HepG2 (cell line): ENCODE measurements around the gene PRR22. TPM values are rescaled to one million over a fixed set of nuclear protein-coding genes. Genes with fewer than 3 reads are reported as not detected.

Experiments used
- HIVEP1 ChIP-seq: sonication (generic); formaldehyde crosslinking; IDR thresholded peaks from 2 replicates; pipeline ENCODE4 v1.4.0; 2020; ENCODE audit warnings: mild to moderate bottlenecking, missing genetic modification reagents
- NONO ChIP-seq, 2 experiments: fragments of 450-650 bp in 1 of 2; sonication (generic) in 1 of 2; formaldehyde crosslinking in 1 of 2; IDR thresholded peaks in 1 of 2; conservative IDR thresholded peaks in 1 of 2; 2 replicates each; pipeline versions ENCODE4 v1.6.1 to v1.8.0; 2017 to 2022; ENCODE audit warnings: mild to moderate bottlenecking in 1 of 2, missing genetic modification reagents in 1 of 2, moderate library complexity in 1 of 2
- PPARG ChIP-seq: conservative IDR thresholded peaks from 2 replicates; pipeline ENCODE4 v1.6.1; 2016; ENCODE audit warnings: missing biosample characterization, missing genetic modification reagents
- REPIN1 ChIP-seq: sonication (generic); formaldehyde crosslinking; IDR thresholded peaks from 2 replicates; pipeline ENCODE4 v1.8.0; 2022; ENCODE audit warnings: missing genetic modification reagents, low read depth, mild to moderate bottlenecking, borderline replicate concordance
- SP4 ChIP-seq: sonication (generic); formaldehyde crosslinking; IDR thresholded peaks from 2 replicates; pipeline ENCODE4 v1.8.1; 2023; ENCODE audit warnings: mild to moderate bottlenecking, missing genetic modification reagents
- SPEN ChIP-seq: sonication (generic); formaldehyde crosslinking; IDR thresholded peaks from 2 replicates; pipeline ENCODE4 v1.5.1; 2020; ENCODE audit warnings: low read depth, mild to moderate bottlenecking, missing genetic modification reagents
- ZFX ChIP-seq: sonication (generic); formaldehyde crosslinking; IDR thresholded peaks from 2 replicates; pipeline ENCODE4 v1.4.0; 2020; ENCODE audit warnings: mild to moderate bottlenecking, low read depth, missing genetic modification reagents, moderate library complexity
- ZNF33B ChIP-seq: sonication (generic); formaldehyde crosslinking; IDR thresholded peaks from 2 replicates; pipeline ENCODE4 v1.5.1; 2020; ENCODE audit warnings: mild to moderate bottlenecking, missing genetic modification reagents
- ZNF501 ChIP-seq: sonication (generic); formaldehyde crosslinking; IDR thresholded peaks from 2 replicates; pipeline ENCODE4 v1.5.1; 2020; ENCODE audit warnings: mild to moderate bottlenecking, moderate library complexity, missing genetic modification reagents
- ZNF619 ChIP-seq: sonication (generic); formaldehyde crosslinking; IDR thresholded peaks from 2 replicates; pipeline ENCODE4 v1.4.0; 2020; ENCODE audit warnings: mild to moderate bottlenecking, missing genetic modification reagents
- polyA plus RNA-seq, 8 experiments: library from polyadenylated mRNA; depleted of rRNA in 3 of 8; stranded (reverse) in 7 of 8; unstranded in 1 of 8; fragments of >200 nt; fragmentation: Illumina TruSeq in 4 of 8; extraction: Trizol in 4 of 8; gene quantifications; 2 replicates each; pipeline versions ENCODE4 v1.2.1 to v1.2.3, GENCODE V29; 2011 to 2016; ENCODE audit warnings: low read depth in 4 of 8, missing spikeins in 1 of 8, mixed read lengths in 1 of 8; ENCODE audit not compliant: insufficient read depth in 1 of 8
- total RNA-seq, 5 experiments: library from RNA; depleted of rRNA; stranded (reverse); fragments of >200 nt; fragmentation: Illumina TruSeq; extraction: Trizol; gene quantifications; 2 replicates each; pipeline ENCODE4 v1.2.3, GENCODE V29; 2016; ENCODE audit warnings: low read depth in 1 of 5
- TF ChIP-seq, protein P1 (sequence below): sonication (generic); formaldehyde crosslinking; IDR thresholded peaks from 2 replicates; pipeline ENCODE4 v1.4.0; 2020; ENCODE audit warnings: missing genetic modification reagents
- TF ChIP-seq, protein P2 (sequence below): sonication (generic); formaldehyde crosslinking; IDR thresholded peaks from 2 replicates; pipeline ENCODE4 v1.5.0; 2020; ENCODE audit warnings: missing genetic modification reagents, mild to moderate bottlenecking, borderline replicate concordance
- TF ChIP-seq, protein P3 (sequence below): sonication (generic); formaldehyde crosslinking; IDR thresholded peaks from 2 replicates; pipeline ENCODE4 v1.4.0; 2020; ENCODE audit warnings: mild to moderate bottlenecking, missing genetic modification reagents
- TF ChIP-seq, protein P4 (sequence below): sonication (generic); formaldehyde crosslinking; IDR thresholded peaks from 2 replicates; pipeline ENCODE4 v1.5.0; 2020; ENCODE audit warnings: mild to moderate bottlenecking, missing genetic modification reagents, moderate library complexity

The PRR22 gene
- total and polyA plus RNA-seq, 2 of the 13 experiments (the other 11 are each of a cell fraction or from before 2014, with no cell fraction given): 0.84 to 2.3 TPM

DNA sequence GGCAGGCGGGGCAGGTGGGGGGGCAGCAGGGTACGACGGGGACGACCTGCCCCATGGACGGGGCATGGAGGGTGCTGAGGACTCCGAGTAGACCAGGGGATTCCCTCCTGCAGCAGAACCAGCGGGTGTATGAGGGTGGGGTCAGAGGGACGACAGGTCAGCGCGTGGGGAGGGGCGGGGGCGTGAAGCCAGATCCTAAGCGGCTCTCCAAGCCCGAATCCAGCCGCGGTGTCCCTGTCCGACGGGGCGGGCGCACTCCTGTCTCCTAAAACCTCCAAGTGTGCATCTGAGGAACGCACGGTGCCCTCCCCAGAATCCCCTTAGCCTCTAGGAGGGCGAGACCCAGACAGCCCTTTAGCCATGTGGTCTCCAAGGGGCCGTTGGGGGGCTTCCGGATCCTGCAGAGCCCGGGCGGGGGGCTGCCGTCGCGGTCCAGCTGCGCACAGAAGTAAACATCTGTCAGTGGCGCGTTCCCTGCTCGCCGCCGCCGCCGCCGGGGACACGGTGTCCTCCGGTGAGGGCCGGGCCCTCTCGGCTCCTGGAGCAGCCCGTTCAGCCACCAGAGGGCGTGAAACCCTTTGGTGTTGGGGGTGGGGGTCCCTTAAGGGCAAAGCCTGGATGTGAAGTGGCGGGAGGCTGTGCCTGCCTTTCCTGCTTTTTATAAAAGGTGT is 21.1 kb upstream of the PRR22 start (continued):
- peak; percentile 49; the same call in 1 of the 2 replicates for TF ChIP-seq SP4 (CRISPR knock-in tag)
- TF ChIP-seq PPARG (CRISPR knock-in tag): 0 out of 2 replicates have a peak, but pooled peaks have one; percentile 34
- TF ChIP-seq ZNF33B (CRISPR knock-in tag): 0 out of 2 replicates have a peak, but pooled peaks have one; percentile 44
- TF ChIP-seq REPIN1 (CRISPR knock-in tag): 0 out of 2 replicates have a peak, but pooled peaks have one; percentile 48
- TF ChIP-seq, protein P1, sequence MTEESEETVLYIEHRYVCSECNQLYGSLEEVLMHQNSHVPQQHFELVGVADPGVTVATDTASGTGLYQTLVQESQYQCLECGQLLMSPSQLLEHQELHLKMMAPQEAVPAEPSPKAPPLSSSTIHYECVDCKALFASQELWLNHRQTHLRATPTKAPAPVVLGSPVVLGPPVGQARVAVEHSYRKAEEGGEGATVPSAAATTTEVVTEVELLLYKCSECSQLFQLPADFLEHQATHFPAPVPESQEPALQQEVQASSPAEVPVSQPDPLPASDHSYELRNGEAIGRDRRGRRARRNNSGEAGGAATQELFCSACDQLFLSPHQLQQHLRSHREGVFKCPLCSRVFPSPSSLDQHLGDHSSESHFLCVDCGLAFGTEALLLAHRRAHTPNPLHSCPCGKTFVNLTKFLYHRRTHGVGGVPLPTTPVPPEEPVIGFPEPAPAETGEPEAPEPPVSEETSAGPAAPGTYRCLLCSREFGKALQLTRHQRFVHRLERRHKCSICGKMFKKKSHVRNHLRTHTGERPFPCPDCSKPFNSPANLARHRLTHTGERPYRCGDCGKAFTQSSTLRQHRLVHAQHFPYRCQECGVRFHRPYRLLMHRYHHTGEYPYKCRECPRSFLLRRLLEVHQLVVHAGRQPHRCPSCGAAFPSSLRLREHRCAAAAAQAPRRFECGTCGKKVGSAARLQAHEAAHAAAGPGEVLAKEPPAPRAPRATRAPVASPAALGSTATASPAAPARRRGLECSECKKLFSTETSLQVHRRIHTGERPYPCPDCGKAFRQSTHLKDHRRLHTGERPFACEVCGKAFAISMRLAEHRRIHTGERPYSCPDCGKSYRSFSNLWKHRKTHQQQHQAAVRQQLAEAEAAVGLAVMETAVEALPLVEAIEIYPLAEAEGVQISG (CRISPR knock-in tag): peak; percentile 48
- no peak for TF ChIP-seq NONO (IDR thresholded peaks at IDR 0.05)
- TF ChIP-seq NONO (CRISPR knock-in tag; conservative IDR thresholded peaks at IDR 0.05): peak; percentile 57
- TF ChIP-seq, protein P2, sequence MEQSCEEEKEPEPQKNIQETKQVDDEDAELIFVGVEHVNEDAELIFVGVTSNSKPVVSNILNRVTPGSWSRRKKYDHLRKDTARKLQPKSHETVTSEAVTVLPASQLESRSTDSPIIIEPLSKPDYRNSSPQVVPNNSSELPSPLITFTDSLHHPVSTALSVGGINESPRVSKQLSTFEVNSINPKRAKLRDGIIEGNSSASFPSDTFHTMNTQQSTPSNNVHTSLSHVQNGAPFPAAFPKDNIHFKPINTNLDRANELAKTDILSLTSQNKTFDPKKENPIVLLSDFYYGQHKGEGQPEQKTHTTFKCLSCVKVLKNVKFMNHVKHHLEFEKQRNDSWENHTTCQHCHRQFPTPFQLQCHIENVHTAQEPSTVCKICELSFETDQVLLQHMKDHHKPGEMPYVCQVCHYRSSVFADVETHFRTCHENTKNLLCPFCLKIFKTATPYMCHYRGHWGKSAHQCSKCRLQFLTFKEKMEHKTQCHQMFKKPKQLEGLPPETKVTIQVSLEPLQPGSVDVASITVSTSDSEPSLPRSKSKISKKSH: peak; percentile 31; the same call in 1 of the 2 replicates
- TF ChIP-seq, protein P3, sequence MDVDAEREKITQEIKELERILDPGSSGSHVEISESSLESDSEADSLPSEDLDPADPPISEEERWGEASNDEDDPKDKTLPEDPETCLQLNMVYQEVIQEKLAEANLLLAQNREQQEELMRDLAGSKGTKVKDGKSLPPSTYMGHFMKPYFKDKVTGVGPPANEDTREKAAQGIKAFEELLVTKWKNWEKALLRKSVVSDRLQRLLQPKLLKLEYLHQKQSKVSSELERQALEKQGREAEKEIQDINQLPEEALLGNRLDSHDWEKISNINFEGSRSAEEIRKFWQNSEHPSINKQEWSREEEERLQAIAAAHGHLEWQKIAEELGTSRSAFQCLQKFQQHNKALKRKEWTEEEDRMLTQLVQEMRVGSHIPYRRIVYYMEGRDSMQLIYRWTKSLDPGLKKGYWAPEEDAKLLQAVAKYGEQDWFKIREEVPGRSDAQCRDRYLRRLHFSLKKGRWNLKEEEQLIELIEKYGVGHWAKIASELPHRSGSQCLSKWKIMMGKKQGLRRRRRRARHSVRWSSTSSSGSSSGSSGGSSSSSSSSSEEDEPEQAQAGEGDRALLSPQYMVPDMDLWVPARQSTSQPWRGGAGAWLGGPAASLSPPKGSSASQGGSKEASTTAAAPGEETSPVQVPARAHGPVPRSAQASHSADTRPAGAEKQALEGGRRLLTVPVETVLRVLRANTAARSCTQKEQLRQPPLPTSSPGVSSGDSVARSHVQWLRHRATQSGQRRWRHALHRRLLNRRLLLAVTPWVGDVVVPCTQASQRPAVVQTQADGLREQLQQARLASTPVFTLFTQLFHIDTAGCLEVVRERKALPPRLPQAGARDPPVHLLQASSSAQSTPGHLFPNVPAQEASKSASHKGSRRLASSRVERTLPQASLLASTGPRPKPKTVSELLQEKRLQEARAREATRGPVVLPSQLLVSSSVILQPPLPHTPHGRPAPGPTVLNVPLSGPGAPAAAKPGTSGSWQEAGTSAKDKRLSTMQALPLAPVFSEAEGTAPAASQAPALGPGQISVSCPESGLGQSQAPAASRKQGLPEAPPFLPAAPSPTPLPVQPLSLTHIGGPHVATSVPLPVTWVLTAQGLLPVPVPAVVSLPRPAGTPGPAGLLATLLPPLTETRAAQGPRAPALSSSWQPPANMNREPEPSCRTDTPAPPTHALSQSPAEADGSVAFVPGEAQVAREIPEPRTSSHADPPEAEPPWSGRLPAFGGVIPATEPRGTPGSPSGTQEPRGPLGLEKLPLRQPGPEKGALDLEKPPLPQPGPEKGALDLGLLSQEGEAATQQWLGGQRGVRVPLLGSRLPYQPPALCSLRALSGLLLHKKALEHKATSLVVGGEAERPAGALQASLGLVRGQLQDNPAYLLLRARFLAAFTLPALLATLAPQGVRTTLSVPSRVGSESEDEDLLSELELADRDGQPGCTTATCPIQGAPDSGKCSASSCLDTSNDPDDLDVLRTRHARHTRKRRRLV (CRISPR knock-in tag): no peak
- no peak for TF ChIP-seq ZNF619 (CRISPR knock-in tag)
- TF ChIP-seq, protein P4, sequence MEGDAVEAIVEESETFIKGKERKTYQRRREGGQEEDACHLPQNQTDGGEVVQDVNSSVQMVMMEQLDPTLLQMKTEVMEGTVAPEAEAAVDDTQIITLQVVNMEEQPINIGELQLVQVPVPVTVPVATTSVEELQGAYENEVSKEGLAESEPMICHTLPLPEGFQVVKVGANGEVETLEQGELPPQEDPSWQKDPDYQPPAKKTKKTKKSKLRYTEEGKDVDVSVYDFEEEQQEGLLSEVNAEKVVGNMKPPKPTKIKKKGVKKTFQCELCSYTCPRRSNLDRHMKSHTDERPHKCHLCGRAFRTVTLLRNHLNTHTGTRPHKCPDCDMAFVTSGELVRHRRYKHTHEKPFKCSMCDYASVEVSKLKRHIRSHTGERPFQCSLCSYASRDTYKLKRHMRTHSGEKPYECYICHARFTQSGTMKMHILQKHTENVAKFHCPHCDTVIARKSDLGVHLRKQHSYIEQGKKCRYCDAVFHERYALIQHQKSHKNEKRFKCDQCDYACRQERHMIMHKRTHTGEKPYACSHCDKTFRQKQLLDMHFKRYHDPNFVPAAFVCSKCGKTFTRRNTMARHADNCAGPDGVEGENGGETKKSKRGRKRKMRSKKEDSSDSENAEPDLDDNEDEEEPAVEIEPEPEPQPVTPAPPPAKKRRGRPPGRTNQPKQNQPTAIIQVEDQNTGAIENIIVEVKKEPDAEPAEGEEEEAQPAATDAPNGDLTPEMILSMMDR (CRISPR knock-in tag): peak; percentile 96
- TF ChIP-seq ZFX: peak; percentile 53; the same call in 1 of the 2 replicates
- no peak for TF ChIP-seq SPEN (CRISPR knock-in tag)
- TF ChIP-seq ZNF501: peak; percentile 86
- TF ChIP-seq HIVEP1: peak; percentile 91
